ENCODE measurements around the gene VIM.

Gene VIM

DNA sequence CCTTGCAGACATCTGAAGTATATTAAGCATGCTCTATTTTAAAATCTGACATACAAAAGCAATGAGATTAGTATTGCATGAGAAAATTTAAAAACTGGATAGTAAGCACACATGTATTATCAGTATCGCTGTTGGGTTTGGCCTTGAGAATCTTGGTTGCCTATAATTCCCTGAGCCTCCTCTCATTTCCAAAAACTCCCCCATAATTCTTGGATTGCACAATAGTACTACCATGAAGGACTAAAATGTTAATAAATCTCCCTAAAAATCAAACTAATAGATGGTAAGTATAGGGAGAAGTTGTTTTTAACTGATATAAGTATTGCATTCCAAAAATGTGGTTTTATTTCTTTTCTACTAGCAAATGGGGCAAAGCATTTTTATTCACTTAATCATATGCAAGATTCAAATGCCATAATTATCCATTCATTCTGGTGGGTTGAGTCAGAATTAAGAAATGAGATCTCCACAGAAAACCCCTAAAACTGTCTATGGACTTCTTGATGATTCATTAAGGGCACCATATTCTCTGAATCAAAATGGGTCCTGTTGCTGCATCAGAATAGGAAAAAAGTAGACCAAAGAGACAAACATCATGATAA, 10.3 kb upstream of the VIM start:
- TF ChIP-seq, protein P1, sequence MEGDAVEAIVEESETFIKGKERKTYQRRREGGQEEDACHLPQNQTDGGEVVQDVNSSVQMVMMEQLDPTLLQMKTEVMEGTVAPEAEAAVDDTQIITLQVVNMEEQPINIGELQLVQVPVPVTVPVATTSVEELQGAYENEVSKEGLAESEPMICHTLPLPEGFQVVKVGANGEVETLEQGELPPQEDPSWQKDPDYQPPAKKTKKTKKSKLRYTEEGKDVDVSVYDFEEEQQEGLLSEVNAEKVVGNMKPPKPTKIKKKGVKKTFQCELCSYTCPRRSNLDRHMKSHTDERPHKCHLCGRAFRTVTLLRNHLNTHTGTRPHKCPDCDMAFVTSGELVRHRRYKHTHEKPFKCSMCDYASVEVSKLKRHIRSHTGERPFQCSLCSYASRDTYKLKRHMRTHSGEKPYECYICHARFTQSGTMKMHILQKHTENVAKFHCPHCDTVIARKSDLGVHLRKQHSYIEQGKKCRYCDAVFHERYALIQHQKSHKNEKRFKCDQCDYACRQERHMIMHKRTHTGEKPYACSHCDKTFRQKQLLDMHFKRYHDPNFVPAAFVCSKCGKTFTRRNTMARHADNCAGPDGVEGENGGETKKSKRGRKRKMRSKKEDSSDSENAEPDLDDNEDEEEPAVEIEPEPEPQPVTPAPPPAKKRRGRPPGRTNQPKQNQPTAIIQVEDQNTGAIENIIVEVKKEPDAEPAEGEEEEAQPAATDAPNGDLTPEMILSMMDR (IDR thresholded peaks at IDR 0.05; ENCODE audit: extremely low read depth, insufficient read depth, missing control alignments): no peak
- no peak for DNase-seq (ENCODE audit: low spot score)
- in situ Hi-C loops (cut with MboI; ENCODE audit: low pct_unique_long_range_greater_than_20kb, low sequenced_read_pairs, unreplicated experiment): no loop called here

DNA sequence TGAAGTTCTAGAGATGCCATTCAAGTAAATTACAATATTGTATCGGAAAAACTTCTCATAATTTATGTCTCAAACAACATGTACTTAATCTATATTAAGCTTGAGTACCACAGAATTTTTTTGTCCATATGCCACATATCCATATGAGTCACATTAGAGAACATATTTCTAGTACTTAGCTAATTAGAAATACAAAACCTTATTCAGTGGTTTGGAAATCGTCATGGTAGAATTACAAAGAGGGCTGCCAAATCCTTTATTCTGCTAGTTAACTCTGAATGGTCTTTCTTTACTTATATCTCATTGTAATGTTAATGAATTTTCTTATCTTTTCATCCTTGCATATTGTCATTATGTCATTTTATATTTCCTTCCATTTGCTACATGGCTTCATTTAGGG, 9.0 kb upstream of the VIM start:
- TF ChIP-seq, protein P1 (IDR thresholded peaks at IDR 0.05; ENCODE audit: extremely low read depth, insufficient read depth, missing control alignments): no peak
- in situ Hi-C loops (cut with MboI; ENCODE audit: low pct_unique_long_range_greater_than_20kb, low sequenced_read_pairs, unreplicated experiment): no loop called here
- no peak for DNase-seq (ENCODE audit: low spot score)

DNA sequence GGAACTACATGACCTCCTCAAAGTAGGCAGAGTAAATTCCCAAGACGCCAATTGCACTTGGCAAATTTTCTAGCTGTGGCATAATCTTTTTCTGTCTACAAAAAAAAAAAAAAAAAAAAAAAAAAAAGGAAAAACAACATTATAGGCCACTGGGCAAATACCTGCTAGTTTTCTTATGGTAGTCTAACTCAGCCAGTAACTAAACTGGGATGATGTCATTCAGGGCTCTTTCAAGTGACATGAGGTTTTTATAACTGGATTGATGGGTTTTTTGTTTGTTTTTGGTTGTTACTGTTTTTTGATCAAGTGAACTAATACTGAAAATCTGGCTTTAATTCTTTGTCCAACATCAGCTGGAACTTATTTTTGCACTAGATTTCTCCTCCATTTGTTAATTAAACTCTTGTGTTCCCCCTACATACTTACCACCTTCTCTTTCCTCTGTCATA, 7.4 kb upstream of the VIM start:
- in situ Hi-C loops (cut with MboI; ENCODE audit: low pct_unique_long_range_greater_than_20kb, low sequenced_read_pairs, unreplicated experiment): no loop called here
- TF ChIP-seq, protein P1 (IDR thresholded peaks at IDR 0.05; ENCODE audit: extremely low read depth, insufficient read depth, missing control alignments): no peak
- DNase-seq (ENCODE audit: low spot score): no peak

DNA sequence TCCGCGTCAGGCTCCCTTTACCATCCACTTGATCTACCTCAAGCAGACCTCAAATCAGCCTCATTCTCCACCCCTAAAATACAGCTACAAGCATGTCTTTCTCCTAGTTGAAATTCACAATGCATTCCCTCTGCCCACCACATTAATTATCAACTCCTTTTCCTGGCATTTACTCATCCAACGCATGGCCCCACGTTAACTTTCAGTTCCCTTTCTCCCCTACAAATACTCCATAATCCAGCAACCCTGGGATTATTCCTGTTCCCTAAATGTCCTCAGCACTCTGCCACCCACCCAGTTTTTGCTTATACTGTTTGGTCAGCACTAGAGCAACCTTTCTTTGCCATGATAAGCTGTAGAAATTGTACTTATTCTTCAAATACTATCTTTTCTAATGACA, 5.7 kb upstream of the VIM start:
- no peak for DNase-seq (ENCODE audit: low spot score)
- in situ Hi-C loops (cut with MboI; ENCODE audit: low pct_unique_long_range_greater_than_20kb, low sequenced_read_pairs, unreplicated experiment): no loop called here
- TF ChIP-seq, protein P1 (IDR thresholded peaks at IDR 0.05; ENCODE audit: extremely low read depth, insufficient read depth, missing control alignments): no peak

DNA sequence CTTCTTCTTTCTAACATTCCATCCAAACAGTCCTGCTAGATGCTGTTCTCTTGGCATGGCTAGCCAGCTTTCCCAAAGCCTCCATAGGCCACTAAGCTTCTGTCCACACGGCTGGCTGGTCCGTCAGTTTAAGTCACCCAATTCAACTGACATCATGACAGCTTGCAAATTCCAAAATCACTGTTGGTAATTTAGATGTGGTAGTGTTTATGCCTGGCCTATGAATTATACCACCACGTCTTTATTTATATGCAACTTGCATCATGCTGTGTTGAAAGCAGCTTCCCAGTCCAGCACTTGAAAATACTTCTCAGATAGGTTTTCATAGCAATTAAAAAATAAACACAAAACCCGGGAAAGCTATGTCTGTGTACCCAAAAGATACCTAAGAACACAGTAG, 2.2 kb upstream of the VIM start:
- TF ChIP-seq, protein P1 (IDR thresholded peaks at IDR 0.05; ENCODE audit: extremely low read depth, insufficient read depth, missing control alignments): no peak
- in situ Hi-C loops (cut with MboI; ENCODE audit: low pct_unique_long_range_greater_than_20kb, low sequenced_read_pairs, unreplicated experiment): no loop called here
- no peak for DNase-seq (ENCODE audit: low spot score)

DNA sequence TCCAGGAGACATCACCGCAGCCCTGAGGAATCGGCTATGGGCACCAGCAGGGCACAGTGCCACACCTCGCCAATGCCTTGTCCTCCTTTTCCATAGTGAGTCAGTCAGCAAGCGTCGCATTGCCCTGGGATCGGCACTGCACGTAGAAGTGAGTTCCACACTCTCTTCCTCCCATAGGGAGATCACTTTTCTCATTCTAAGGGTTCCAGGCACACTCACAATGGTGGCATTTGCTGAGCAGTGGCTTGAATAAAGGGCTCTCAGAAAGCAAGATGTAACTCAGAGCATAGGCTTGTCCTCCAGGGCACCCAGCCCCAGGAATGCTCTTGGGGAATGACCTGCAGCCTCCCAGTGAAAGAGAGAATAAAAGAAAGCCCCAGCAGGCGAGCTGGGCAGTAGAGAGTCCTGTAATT, 1.1 kb upstream of the VIM start:
- TF ChIP-seq, protein P1 (IDR thresholded peaks at IDR 0.05; ENCODE audit: extremely low read depth, insufficient read depth, missing control alignments): no peak
- in situ Hi-C loops (cut with MboI; ENCODE audit: low pct_unique_long_range_greater_than_20kb, low sequenced_read_pairs, unreplicated experiment): no loop called here
- DNase-seq (ENCODE audit: low spot score): no peak

Data from GM13977 (cell line).